Stimulated activated CD8-positive, alpha-beta memory T cell treated with anti-CD3 and anti-CD28 coated beads, Interleukin-15, amount 100 ng/mL, for 48 hours (primary cell): ENCODE results near the gene CROCC2.

Experiments
- DNase-seq, 2 donors: peaks; one replicate each; pipeline ENCODE4 v3.0.0-alpha.2; 2020; ENCODE audit warnings: low read depth in 2 of 2

CROCC2 gene

GRCh38 chr2:241036964-241037421, 130.9 kb downstream of the CROCC2 start:
- DNase-seq, result no peak

- DNase-seq, result no peak
Observed at GRCh38 chr2:241037498-241037897, 131.4 kb downstream of the CROCC2 start.

GRCh38 chr2:241038374-241039180, 132.4 kb downstream of the CROCC2 start:
- DNase-seq, result no peak

- no peak for DNase-seq
Observed at GRCh38 chr2:241039416-241039815, 133.3 kb downstream of the CROCC2 start.

- DNase-seq, result no peak
Observed at GRCh38 chr2:241040081-241040803, 134.1 kb downstream of the CROCC2 start.

- no peak for DNase-seq
Observed at GRCh38 chr2:241041589-241042158, 135.5 kb downstream of the CROCC2 start.
